K562 (cell line): ENCODE results near the gene NCKIPSD. TPM values are rescaled to one million over a fixed set of nuclear protein-coding genes. Genes with fewer than 3 reads are reported as not detected.

Source experiments
- ATAC-seq: fragments of 200-7000 bp; cut with Tn5 transposase; 3 replicates; pipeline ENCODE4 v1.9.1; 2020; ENCODE audit warnings: moderate library complexity
- BruUV-seq: library from RNA; stranded (reverse); fragments of 400-500 nt; replicated peaks from 2 replicates; lab custom pipeline; 2021; lab: Mats Ljungman, UMichigan
- CTCF ChIA-PET: fragments of 300-600 bp; formaldehyde crosslinking; extraction: SDS; loops from one replicate; lab custom pipeline; 2021; ENCODE audit warnings: low intra/inter-chr PET ratio; lab: Yijun Ruan, JAX
- POLR2A ChIA-PET: fragments of 300-600, 350-650 bp; sonication (Branson Sonifier 250); formaldehyde crosslinking; extraction: SDS; loops from one replicate; lab custom pipeline; 2021; ENCODE audit warnings: antibody characterized with exemption, inconsistent platforms; lab: Yijun Ruan, JAX
- DNase-seq, 4 experiments: peaks; one replicate each; pipeline versions ENCODE4 v3.0.0 to v3.0.0-alpha.2; 2011 to 2018; ENCODE audit warnings: low spot score in 3 of 4, mixed read lengths in 3 of 4; ENCODE audit errors: extremely low read depth in 1 of 4
- FAIRE-seq: peaks from 2 replicates; lab custom pipeline; 2011; peaks lifted over from hg19 to GRCh38; lab: Jason Lieb, UNC
- H2AFZ ChIP-seq: 2 replicates; pipeline ENCODE4 v1.6.0; 2011; ENCODE audit warnings: low read depth, low read length, control low read depth, inconsistent platforms
- H3K27ac ChIP-seq: fragments of 200-600 bp; 3 replicates; pipeline ENCODE4 v1.8.0; 2011; ENCODE audit warnings: low read depth, mild to moderate bottlenecking, control low read depth, inconsistent platforms, low read length, moderate library complexity, mixed read lengths; ENCODE audit errors: extremely low read depth
- H3K27me3 ChIP-seq, 2 experiments: fragments of 300-600 bp in 1 of 2; 2 replicates in 1 of 2; 3 replicates in 1 of 2; pipeline versions ENCODE4 v1.6.0 to v1.8.0; 2011; ENCODE audit warnings: inconsistent platforms in 2 of 2, low read length in 2 of 2, mild to moderate bottlenecking in 1 of 2, mixed read lengths in 1 of 2, moderate library complexity in 1 of 2; ENCODE audit not compliant: control insufficient read depth in 2 of 2, insufficient read depth in 2 of 2
- H3K36me3 ChIP-seq: fragments of 300-600 bp; 3 replicates; pipeline ENCODE4 v1.8.0; 2011; ENCODE audit warnings: mild to moderate bottlenecking, low read length, inconsistent platforms; ENCODE audit not compliant: control insufficient read depth, insufficient read depth
- H3K4me1 ChIP-seq, 2 experiments: fragments of 200-600 bp in 1 of 2; replicated peaks in 1 of 2; 2 replicates in 1 of 2; 3 replicates in 1 of 2; pipeline versions ENCODE4 v1.5.1 to v1.8.0; 2011; ENCODE audit warnings: inconsistent platforms in 2 of 2, low read length in 2 of 2, mild to moderate bottlenecking in 1 of 2, mixed read lengths in 1 of 2, moderate library complexity in 1 of 2; ENCODE audit not compliant: control insufficient read depth in 2 of 2, insufficient read depth in 2 of 2
- H3K4me2 ChIP-seq: 2 replicates; pipeline ENCODE4 v1.6.1; 2011; ENCODE audit warnings: low read length, control low read depth, inconsistent platforms, mixed read lengths; ENCODE audit not compliant: insufficient read depth
- H3K4me3 ChIP-seq: fragments of 200-600 bp; sonication (generic), shearing (Covaris generic); 2 replicates; pipeline ENCODE4 v1.5.1; 2016; ENCODE audit warnings: control low read depth, inconsistent platforms
- H3K79me2 ChIP-seq: fragments of 200-600 bp; 3 replicates; pipeline ENCODE4 v1.8.0; 2011; ENCODE audit warnings: low read length, inconsistent platforms; ENCODE audit not compliant: control insufficient read depth, insufficient read depth
- H3K9ac ChIP-seq, 2 experiments: 2 replicates each; pipeline versions ENCODE4 v1.6.0 to v1.6.1; 2011; ENCODE audit warnings: low read depth in 2 of 2, low read length in 2 of 2, control low read depth in 1 of 2, inconsistent platforms in 1 of 2, mild to moderate bottlenecking in 1 of 2, mixed read lengths in 1 of 2; ENCODE audit not compliant: insufficient read depth in 1 of 2
- H3K9me1 ChIP-seq: one replicate; pipeline ENCODE4 v1.6.0; 2011; ENCODE audit warnings: inconsistent platforms, mild to moderate bottlenecking, low read length, moderate library complexity; ENCODE audit not compliant: control insufficient read depth, insufficient read depth
- H3K9me3 ChIP-seq: replicated peaks from 2 replicates; pipeline ENCODE4 v1.5.1; 2011; ENCODE audit warnings: low read depth, low read length, inconsistent platforms; ENCODE audit not compliant: control insufficient read depth, insufficient read depth
- H4K20me1 ChIP-seq: replicated peaks from 2 replicates; pipeline ENCODE4 v1.6.1; 2011; ENCODE audit warnings: low read length, inconsistent platforms, mixed read lengths; ENCODE audit not compliant: control insufficient read depth, insufficient read depth
- HLTF ChIP-seq: fragments of 450-650 bp; IDR thresholded peaks from 2 replicates; pipeline ENCODE4 v1.6.1; 2016
- MYC ChIP-seq, 2 experiments: fragments of 250-450 bp in 1 of 2; sonication (Bioruptor Pico) in 1 of 2; IDR thresholded peaks; 2 replicates each; pipeline versions ENCODE4 v1.5.1 to v1.6.1; 2012 to 2021; ENCODE audit warnings: low read depth in 2 of 2, borderline replicate concordance in 1 of 2, improper control_type of control experiment in 1 of 2, low read length in 1 of 2, mild to moderate bottlenecking in 1 of 2, moderate library complexity in 1 of 2
- NR1H2 ChIP-seq: sonication (generic); formaldehyde crosslinking; IDR thresholded peaks from 2 replicates; pipeline ENCODE4 v1.4.0; 2020; ENCODE audit warnings: mild to moderate bottlenecking, missing genetic modification reagents
- POU5F1 ChIP-seq: fragments of 150-350 bp; IDR thresholded peaks from 2 replicates; pipeline ENCODE4 v1.6.1; 2014; ENCODE audit warnings: borderline replicate concordance, low read length, low read depth, mild to moderate bottlenecking; ENCODE audit not compliant: partially characterized antibody
- PRPF4 ChIP-seq: fragments of 200-400 bp; formaldehyde crosslinking; IDR thresholded peaks from one replicate; pipeline ENCODE4 v1.6.1; 2017; ENCODE audit warnings: low read length, low read depth, mild to moderate bottlenecking; ENCODE audit not compliant: insufficient read depth, poor library complexity, severe bottlenecking
- RFX5 ChIP-seq: IDR thresholded peaks from 2 replicates; pipeline ENCODE4 v1.6.1; 2011; ENCODE audit warnings: low read depth, mild to moderate bottlenecking, improper control_type of control experiment, low read length
- SOX6 ChIP-seq: fragments of 450-650 bp; IDR thresholded peaks from 2 replicates; pipeline ENCODE4 v1.6.1; 2014; ENCODE audit warnings: mild to moderate bottlenecking
- ZNF830 ChIP-seq: fragments of 250-450 bp; sonication (Bioruptor Pico); IDR thresholded peaks from 2 replicates; pipeline ENCODE4 v1.5.0; 2021; ENCODE audit warnings: mild to moderate bottlenecking
- WGBS: fragments of 100-300 bp; shearing (Covaris generic); methylation state at CpG from one replicate; pipeline ENCODE4 v1.1.6; 2016; ENCODE audit warnings: low coverage, mixed read lengths; ENCODE audit not compliant: insufficient coverage; ENCODE audit errors: missing lambda C conversion rate; 5-methylcytosine and 5-hydroxymethylcytosine counted together
- in situ Hi-C: fragments of 300-500 bp; cut with MboI; formaldehyde crosslinking; loops from 4 replicates; pipeline ENCODE4 v1.15.0; 2018; ENCODE audit warnings: inconsistent platforms, mixed read lengths
- intact Hi-C: fragments of 100-400 bp; cut with micrococcal nuclease; formaldehyde crosslinking; loops from 2 replicates; pipeline ENCODE4 v1.14.2; 2022
- polyA plus RNA-seq, 8 experiments: library from polyadenylated mRNA; depleted of rRNA in 4 of 8; stranded (reverse) in 5 of 8; unstranded in 3 of 8; fragments of >200 nt; fragmentation: Nextera tagmentation in 2 of 8; fragmentation: Illumina TruSeq in 1 of 8; extraction: Ambion mirVana in 2 of 8; extraction: Trizol in 1 of 8; gene quantifications; 2 replicates each; pipeline versions ENCODE4 v1.2.1 to v1.2.3, GENCODE V29; 2011 to 2014; ENCODE audit warnings: inconsistent platforms in 1 of 8, missing spikeins in 1 of 8
- total RNA-seq, 7 experiments: library from RNA; depleted of rRNA in 6 of 7; stranded (reverse); fragments of >200 nt in 6 of 7; fragmentation: Illumina TruSeq in 2 of 7; extraction: Trizol in 2 of 7; gene quantifications; 2 replicates each; pipeline versions ENCODE4 v1.2.1 to v1.2.3, GENCODE V29; 2011 to 2021; ENCODE audit warnings: low replicate concordance in 1 of 7
- TF ChIP-seq, protein P1 (sequence below), 2 experiments: IDR thresholded peaks; 2 replicates each; pipeline ENCODE4 v1.6.1; 2012; ENCODE audit warnings: improper control_type of control experiment in 2 of 2, low read depth in 2 of 2, low read length in 2 of 2, borderline replicate concordance in 1 of 2
- TF ChIP-seq, protein P2 (sequence below): fragments of 450-650 bp; IDR thresholded peaks from 2 replicates; pipeline ENCODE4 v1.6.1; 2018; ENCODE audit not compliant: partially characterized antibody
- TF ChIP-seq, protein P3 (sequence below): fragments of 250-450 bp; sonication (Bioruptor Pico); IDR thresholded peaks from 2 replicates; pipeline ENCODE4 v1.5.0; 2022; ENCODE audit warnings: mild to moderate bottlenecking

Gene NCKIPSD
- total and polyA plus RNA-seq, 9 of the 15 experiments (the other 6 are each of a cell fraction or from before 2014, with no cell fraction given): 0.49 to 24.4 (median 12.3) TPM

DNA sequence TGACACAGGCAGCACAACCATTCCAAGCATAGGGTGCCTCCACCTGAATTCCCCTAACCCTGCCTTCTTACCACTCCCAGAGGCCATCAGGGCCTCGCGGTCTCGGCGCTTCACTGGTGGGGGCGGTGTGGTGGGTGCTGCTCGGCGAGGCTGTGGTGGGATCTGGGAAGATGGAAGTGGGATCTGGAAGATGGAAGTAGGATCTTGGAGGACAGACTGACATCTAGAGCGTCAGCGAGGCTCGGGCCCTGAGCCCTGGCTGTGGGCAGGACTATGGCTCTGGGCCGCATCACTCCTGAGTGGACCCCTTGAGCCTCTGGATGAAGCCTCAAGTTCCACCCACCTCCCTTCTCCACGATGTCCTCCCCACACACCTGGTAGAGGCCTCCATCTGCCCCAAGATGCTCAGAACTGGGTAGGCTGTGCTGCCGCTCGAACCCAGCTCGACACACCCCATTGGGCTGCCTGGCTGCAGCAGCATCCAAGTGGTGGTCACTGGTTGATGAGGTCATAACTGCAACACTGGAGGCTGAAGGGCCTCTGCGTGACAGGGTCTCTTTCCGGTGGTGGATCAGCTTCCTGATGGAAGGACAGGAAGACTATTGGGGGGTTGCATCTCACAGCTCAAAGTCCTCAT is 3.6 kb downstream of the NCKIPSD start (continued):
- TF ChIP-seq, protein P1, sequence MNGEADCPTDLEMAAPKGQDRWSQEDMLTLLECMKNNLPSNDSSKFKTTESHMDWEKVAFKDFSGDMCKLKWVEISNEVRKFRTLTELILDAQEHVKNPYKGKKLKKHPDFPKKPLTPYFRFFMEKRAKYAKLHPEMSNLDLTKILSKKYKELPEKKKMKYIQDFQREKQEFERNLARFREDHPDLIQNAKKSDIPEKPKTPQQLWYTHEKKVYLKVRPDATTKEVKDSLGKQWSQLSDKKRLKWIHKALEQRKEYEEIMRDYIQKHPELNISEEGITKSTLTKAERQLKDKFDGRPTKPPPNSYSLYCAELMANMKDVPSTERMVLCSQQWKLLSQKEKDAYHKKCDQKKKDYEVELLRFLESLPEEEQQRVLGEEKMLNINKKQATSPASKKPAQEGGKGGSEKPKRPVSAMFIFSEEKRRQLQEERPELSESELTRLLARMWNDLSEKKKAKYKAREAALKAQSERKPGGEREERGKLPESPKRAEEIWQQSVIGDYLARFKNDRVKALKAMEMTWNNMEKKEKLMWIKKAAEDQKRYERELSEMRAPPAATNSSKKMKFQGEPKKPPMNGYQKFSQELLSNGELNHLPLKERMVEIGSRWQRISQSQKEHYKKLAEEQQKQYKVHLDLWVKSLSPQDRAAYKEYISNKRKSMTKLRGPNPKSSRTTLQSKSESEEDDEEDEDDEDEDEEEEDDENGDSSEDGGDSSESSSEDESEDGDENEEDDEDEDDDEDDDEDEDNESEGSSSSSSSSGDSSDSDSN (IDR thresholded peaks at IDR 0.05; ENCODE audit: borderline replicate concordance in 1 of 2, low read depth in 2 of 2, low read length in 2 of 2): no peak

DNA sequence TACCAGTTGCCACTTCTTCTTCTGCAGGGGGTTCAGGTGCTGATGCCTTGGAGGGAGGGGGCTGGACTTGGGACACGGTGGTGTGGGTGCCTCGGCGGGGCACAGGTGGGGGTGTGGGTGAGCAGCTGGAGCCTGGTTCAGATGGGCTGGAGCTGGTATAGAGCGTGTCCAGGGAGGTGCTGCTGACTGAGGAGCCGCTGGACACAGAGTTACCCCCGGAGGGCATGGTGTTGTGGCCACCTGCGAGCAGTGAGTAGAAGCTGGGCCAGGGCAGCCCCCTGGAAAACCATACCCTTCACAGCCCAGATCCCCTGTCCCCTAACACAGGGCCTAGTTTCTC is 4.2 kb downstream of the NCKIPSD start:
- FAIRE-seq: no peak
- intact Hi-C loops: no loop called here
- peaks cover 21 to 28% of the 10 kb centered on the region in 2 experiments; a peak in 4 of 5 replicates for H3K4me1 ChIP-seq
- H3K79me2 ChIP-seq: peaks cover 27% of the 10 kb centered on the region
- no peak for DNase-seq
- in situ Hi-C loops: no loop called here
- WGBS: 96% methylated on average over 3 of the region's 7 CpGs
- no peak for ATAC-seq
- H3K36me3 ChIP-seq: peaks cover 51% of the 10 kb centered on the region; the same call in 2 of the 3 replicates
- H3K4me3 ChIP-seq: no peak overlapping the region
- H4K20me1 ChIP-seq: peaks cover 10% of the 10 kb centered on the region; the same call in 1 of the 2 replicates
- no peak overlapping the region for H3K4me2 ChIP-seq
- no peaks in the 10 kb centered on the region for H3K9me3 ChIP-seq
- peak overlapping the region in 1 of 2 experiments; percentile 45; a peak in 1 of 4 replicates for H3K9ac ChIP-seq
- no peak overlapping the region for H2AFZ ChIP-seq
- no TSS peak for BruUV-seq
- no peaks in the 10 kb centered on the region for H3K9me1 ChIP-seq
- ChIA-PET POLR2A (interaction anchor here (0.7 kb wide), 1 partner anchor 177 kb away, joined by 3 read pairs; no protein-coding TSS in a partner anchor), CTCF (no interaction called here)
- no peaks in the 10 kb centered on the region for H3K27me3 ChIP-seq
- no peak overlapping the region for H3K27ac ChIP-seq
- TF ChIP-seq SOX6 (no peak), HLTF (no peak), PRPF4 (no peak), NR1H2 (CRISPR knock-in tag) (no peak), ZNF830 (CRISPR knock-in tag) (no peak), MYC (IDR thresholded peaks at IDR 0.05; ENCODE audit: low read depth, low read length) (no peak), MYC (CRISPR knock-in tag; IDR thresholded peaks at IDR 0.05; ENCODE audit: borderline replicate concordance, low read depth) (no peak), POU5F1 (no peak), RFX5 (no peak)
- TF ChIP-seq, protein P2, sequence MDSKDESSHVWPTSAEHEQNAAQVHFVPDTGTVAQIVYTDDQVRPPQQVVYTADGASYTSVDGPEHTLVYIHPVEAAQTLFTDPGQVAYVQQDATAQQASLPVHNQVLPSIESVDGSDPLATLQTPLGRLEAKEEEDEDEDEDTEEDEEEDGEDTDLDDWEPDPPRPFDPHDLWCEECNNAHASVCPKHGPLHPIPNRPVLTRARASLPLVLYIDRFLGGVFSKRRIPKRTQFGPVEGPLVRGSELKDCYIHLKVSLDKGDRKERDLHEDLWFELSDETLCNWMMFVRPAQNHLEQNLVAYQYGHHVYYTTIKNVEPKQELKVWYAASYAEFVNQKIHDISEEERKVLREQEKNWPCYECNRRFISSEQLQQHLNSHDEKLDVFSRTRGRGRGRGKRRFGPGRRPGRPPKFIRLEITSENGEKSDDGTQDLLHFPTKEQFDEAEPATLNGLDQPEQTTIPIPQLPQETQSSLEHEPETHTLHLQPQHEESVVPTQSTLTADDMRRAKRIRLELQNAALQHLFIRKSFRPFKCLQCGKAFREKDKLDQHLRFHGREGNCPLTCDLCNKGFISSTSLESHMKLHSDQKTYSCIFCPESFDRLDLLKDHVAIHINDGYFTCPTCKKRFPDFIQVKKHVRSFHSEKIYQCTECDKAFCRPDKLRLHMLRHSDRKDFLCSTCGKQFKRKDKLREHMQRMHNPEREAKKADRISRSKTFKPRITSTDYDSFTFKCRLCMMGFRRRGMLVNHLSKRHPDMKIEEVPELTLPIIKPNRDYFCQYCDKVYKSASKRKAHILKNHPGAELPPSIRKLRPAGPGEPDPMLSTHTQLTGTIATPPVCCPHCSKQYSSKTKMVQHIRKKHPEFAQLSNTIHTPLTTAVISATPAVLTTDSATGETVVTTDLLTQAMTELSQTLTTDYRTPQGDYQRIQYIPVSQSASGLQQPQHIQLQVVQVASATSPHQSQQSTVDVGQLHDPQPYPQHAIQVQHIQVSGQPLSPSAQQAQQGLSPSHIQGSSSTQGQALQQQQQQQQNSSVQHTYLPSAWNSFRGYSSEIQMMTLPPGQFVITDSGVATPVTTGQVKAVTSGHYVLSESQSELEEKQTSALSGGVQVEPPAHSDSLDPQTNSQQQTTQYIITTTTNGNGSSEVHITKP: no peak
- TF ChIP-seq, protein P3, sequence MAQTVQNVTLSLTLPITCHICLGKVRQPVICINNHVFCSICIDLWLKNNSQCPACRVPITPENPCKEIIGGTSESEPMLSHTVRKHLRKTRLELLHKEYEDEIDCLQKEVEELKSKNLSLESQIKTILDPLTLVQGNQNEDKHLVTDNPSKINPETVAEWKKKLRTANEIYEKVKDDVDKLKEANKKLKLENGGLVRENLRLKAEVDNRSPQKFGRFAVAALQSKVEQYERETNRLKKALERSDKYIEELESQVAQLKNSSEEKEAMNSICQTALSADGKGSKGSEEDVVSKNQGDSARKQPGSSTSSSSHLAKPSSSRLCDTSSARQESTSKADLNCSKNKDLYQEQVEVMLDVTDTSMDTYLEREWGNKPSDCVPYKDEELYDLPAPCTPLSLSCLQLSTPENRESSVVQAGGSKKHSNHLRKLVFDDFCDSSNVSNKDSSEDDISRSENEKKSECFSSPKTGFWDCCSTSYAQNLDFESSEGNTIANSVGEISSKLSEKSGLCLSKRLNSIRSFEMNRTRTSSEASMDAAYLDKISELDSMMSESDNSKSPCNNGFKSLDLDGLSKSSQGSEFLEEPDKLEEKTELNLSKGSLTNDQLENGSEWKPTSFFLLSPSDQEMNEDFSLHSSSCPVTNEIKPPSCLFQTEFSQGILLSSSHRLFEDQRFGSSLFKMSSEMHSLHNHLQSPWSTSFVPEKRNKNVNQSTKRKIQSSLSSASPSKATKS (CRISPR knock-in tag): no peak
